ENCODE results near the gene PXDN.

The PXDN gene

DNA sequence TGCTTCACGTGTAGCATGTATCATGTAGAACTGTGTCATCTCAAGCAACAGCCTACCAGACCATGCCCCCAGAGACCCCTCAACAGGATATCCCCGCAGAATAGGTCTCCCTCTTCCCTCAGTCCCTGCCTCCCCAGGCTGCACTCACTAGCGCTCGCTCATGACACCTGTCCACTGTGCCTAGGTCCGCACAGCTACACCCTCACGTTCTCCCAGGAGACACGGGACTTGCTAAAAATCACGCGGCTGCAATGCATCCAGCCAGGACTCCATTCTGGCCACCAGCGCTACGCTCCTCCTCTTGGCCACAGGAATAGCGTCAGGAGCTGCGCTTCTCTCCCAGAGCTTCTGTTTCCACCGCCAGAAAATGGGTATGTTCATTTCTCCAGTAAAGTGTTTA lies 2.5 kb downstream of the PXDN start:
- Histone ChIP-seq H3K27ac (no peak overlapping the region), H3K27me3 (ENCODE audit: insufficient read depth, low read depth, severe bottlenecking) (peaks cover 3% of the 10 kb centered on the region), H3K9me3 (ENCODE audit: severe bottlenecking) (no peaks in the 10 kb centered on the region), H3K4me3 (ENCODE audit: low read depth, low read length) (no peak overlapping the region), H3K36me3 (peaks cover 3% of the 10 kb centered on the region)
- no peak for DNase-seq
- TF ChIP-seq, protein P1, sequence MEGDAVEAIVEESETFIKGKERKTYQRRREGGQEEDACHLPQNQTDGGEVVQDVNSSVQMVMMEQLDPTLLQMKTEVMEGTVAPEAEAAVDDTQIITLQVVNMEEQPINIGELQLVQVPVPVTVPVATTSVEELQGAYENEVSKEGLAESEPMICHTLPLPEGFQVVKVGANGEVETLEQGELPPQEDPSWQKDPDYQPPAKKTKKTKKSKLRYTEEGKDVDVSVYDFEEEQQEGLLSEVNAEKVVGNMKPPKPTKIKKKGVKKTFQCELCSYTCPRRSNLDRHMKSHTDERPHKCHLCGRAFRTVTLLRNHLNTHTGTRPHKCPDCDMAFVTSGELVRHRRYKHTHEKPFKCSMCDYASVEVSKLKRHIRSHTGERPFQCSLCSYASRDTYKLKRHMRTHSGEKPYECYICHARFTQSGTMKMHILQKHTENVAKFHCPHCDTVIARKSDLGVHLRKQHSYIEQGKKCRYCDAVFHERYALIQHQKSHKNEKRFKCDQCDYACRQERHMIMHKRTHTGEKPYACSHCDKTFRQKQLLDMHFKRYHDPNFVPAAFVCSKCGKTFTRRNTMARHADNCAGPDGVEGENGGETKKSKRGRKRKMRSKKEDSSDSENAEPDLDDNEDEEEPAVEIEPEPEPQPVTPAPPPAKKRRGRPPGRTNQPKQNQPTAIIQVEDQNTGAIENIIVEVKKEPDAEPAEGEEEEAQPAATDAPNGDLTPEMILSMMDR (IDR thresholded peaks at IDR 0.05; ENCODE audit: low read depth, low read length): no peak

- Histone ChIP-seq H3K9me3 (ENCODE audit: severe bottlenecking) (peaks cover 3% of the 10 kb centered on the region), H3K4me3 (ENCODE audit: low read depth, low read length) (no peak overlapping the region), H3K36me3 (peaks cover 3% of the 10 kb centered on the region), H3K27me3 (ENCODE audit: insufficient read depth, low read depth, severe bottlenecking) (no peaks in the 10 kb centered on the region), H3K27ac (no peak overlapping the region; the same call in 1 of the 2 replicates)
- DNase-seq: peak; percentile 25
- TF ChIP-seq, protein P1 (IDR thresholded peaks at IDR 0.05; ENCODE audit: low read depth, low read length): no peak
Observed at GRCh38 chr2:1740716-1741589, 3.4 kb downstream of the PXDN start.

GRCh38 chr2:1739961-1740715 lies 4.2 kb downstream of the PXDN start:
- DNase-seq: peak; percentile 6
- peaks cover 11% of the 10 kb centered on the region for H3K9me3 ChIP-seq (ENCODE audit: severe bottlenecking)
- TF ChIP-seq, protein P1 (IDR thresholded peaks at IDR 0.05; ENCODE audit: low read depth, low read length): no peak
- peaks cover 3% of the 10 kb centered on the region for H3K36me3 ChIP-seq
- H3K4me3 ChIP-seq (ENCODE audit: low read depth, low read length): no peak overlapping the region
- no peaks in the 10 kb centered on the region for H3K27me3 ChIP-seq (ENCODE audit: insufficient read depth, low read depth, severe bottlenecking)
- no peak overlapping the region; the same call in 1 of the 2 replicates for H3K27ac ChIP-seq

GRCh38 chr2:1739322-1739957 lies 4.9 kb downstream of the PXDN start:
- Histone ChIP-seq H3K36me3 (peaks cover 3% of the 10 kb centered on the region), H3K4me3 (ENCODE audit: low read depth, low read length) (no peak overlapping the region), H3K9me3 (ENCODE audit: severe bottlenecking) (peaks cover 15% of the 10 kb centered on the region), H3K27me3 (ENCODE audit: insufficient read depth, low read depth, severe bottlenecking) (no peaks in the 10 kb centered on the region), H3K27ac (no peak overlapping the region)
- DNase-seq: no peak
- TF ChIP-seq, protein P1 (IDR thresholded peaks at IDR 0.05; ENCODE audit: low read depth, low read length): no peak

GRCh38 chr2:1738646-1739302 lies 5.5 kb downstream of the PXDN start:
- DNase-seq: no peak
- peaks cover 15% of the 10 kb centered on the region for H3K9me3 ChIP-seq (ENCODE audit: severe bottlenecking)
- H3K4me3 ChIP-seq (ENCODE audit: low read depth, low read length): no peak overlapping the region
- H3K27ac ChIP-seq: no peak overlapping the region
- H3K27me3 ChIP-seq (ENCODE audit: insufficient read depth, low read depth, severe bottlenecking): no peaks in the 10 kb centered on the region
- H3K36me3 ChIP-seq: peaks cover 3% of the 10 kb centered on the region
- TF ChIP-seq, protein P1 (IDR thresholded peaks at IDR 0.05; ENCODE audit: low read depth, low read length): no peak

Data from WERI-Rb-1 (cell line).